Neural cell (in vitro differentiated cells): ENCODE data around the gene MED16. TPM values are rescaled to one million over a fixed set of nuclear protein-coding genes. Genes with fewer than 3 reads are reported as not detected.

ENCODE experiments used
- H2AFZ ChIP-seq: fragments of 200-600, 300-800 bp; sonication (generic), shearing (Covaris generic); 2 replicates; pipeline ENCODE4 v1.6.0; 2014; ENCODE audit warnings: low read depth, mild to moderate bottlenecking, antibody characterized with exemption, low read length, moderate library complexity
- H3F3A ChIP-seq: fragments of 200-600 bp; shearing (Covaris generic); 2 replicates; pipeline ENCODE4 v1.6.1; 2016; ENCODE audit warnings: mild to moderate bottlenecking, moderate library complexity, mixed read lengths, antibody characterized with exemption, low read length; ENCODE audit not compliant: insufficient read depth, poor library complexity, severe bottlenecking
- H3K27ac ChIP-seq: fragments of 200-600, 300-800 bp; sonication (generic), shearing (Covaris generic); 2 replicates; pipeline ENCODE4 v1.5.1; 2014; ENCODE audit warnings: mild to moderate bottlenecking, low read length, moderate library complexity
- H3K27me3 ChIP-seq: fragments of 300-800, 200-600 bp; sonication (generic), shearing (Covaris generic); 2 replicates; pipeline ENCODE4 v1.6.0; 2014; ENCODE audit warnings: mild to moderate bottlenecking, low read depth, low read length, moderate library complexity; ENCODE audit not compliant: insufficient read depth
- H3K36me3 ChIP-seq: fragments of 300-800, 200-600 bp; sonication (generic), shearing (Covaris generic); 2 replicates; pipeline ENCODE4 v1.5.1; 2014; ENCODE audit warnings: mild to moderate bottlenecking, antibody characterized with exemption, low read length, moderate library complexity; ENCODE audit not compliant: insufficient read depth
- H3K4me2 ChIP-seq: fragments of 300-800, 200-600 bp; sonication (generic), shearing (Covaris generic); 2 replicates; pipeline ENCODE4 v1.6.0; 2014; ENCODE audit warnings: mild to moderate bottlenecking, low read length
- H3K4me3 ChIP-seq: fragments of 300-800, 200-600 bp; sonication (generic), shearing (Covaris generic); 2 replicates; pipeline ENCODE4 v1.5.1; 2014; ENCODE audit warnings: mild to moderate bottlenecking, low read length, moderate library complexity
- H3K79me2 ChIP-seq: fragments of 200-600 bp; shearing (Covaris generic); replicated peaks from 2 replicates; pipeline ENCODE4 v1.6.0; 2014; ENCODE audit warnings: mild to moderate bottlenecking, low read length, moderate library complexity; ENCODE audit not compliant: insufficient read depth
- H3K9ac ChIP-seq: fragments of 300-800, 200-600 bp; sonication (generic), shearing (Covaris generic); 2 replicates; pipeline ENCODE4 v1.6.1; 2016; ENCODE audit warnings: mild to moderate bottlenecking, low read length, mixed read lengths
- H3K9me2 ChIP-seq: fragments of 200-600 bp; shearing (Covaris generic); 2 replicates; pipeline ENCODE4 v1.6.1; 2016; ENCODE audit warnings: mild to moderate bottlenecking, low read length, mixed read lengths; ENCODE audit not compliant: insufficient read depth
- H3K9me3 ChIP-seq: fragments of 200-600, 300-800 bp; sonication (generic), shearing (Covaris generic); 2 replicates; pipeline ENCODE4 v1.6.1; 2016; ENCODE audit warnings: mild to moderate bottlenecking, mixed run types, low read length, moderate library complexity, mixed read lengths
- H4K20me1 ChIP-seq: fragments of 200-600 bp; shearing (Covaris generic); 2 replicates; pipeline ENCODE4 v1.6.1; 2016; ENCODE audit warnings: mild to moderate bottlenecking, mixed run types; ENCODE audit not compliant: insufficient read depth
- CTCF ChIP-seq: fragments of 450-650 bp; IDR thresholded peaks from 2 replicates; pipeline ENCODE4 v1.5.1; 2014; ENCODE audit warnings: antibody characterized with exemption, mild to moderate bottlenecking, moderate library complexity; ENCODE audit not compliant: poor library complexity, severe bottlenecking
- EP300 ChIP-seq: fragments of 450-650 bp; conservative IDR thresholded peaks from 2 replicates; pipeline ENCODE4 v1.6.1; 2014; ENCODE audit warnings: antibody characterized with exemption, mild to moderate bottlenecking, moderate library complexity; ENCODE audit not compliant: poor library complexity, severe bottlenecking
- MXI1 ChIP-seq: fragments of 450-650 bp; conservative IDR thresholded peaks from 2 replicates; pipeline ENCODE4 v1.6.1; 2014; ENCODE audit warnings: antibody characterized with exemption, mild to moderate bottlenecking; ENCODE audit not compliant: poor library complexity, severe bottlenecking
- POLR2AphosphoS5 ChIP-seq: IDR thresholded peaks from 2 replicates; pipeline ENCODE4 v1.6.1; 2012
- RAD21 ChIP-seq: fragments of 450-650 bp; conservative IDR thresholded peaks from 2 replicates; pipeline ENCODE4 v1.6.1; 2014; ENCODE audit warnings: antibody characterized with exemption, mild to moderate bottlenecking, moderate library complexity
- REST ChIP-seq: IDR thresholded peaks from 2 replicates; pipeline ENCODE4 v1.6.1; 2012; ENCODE audit warnings: borderline replicate concordance
- SMC3 ChIP-seq: fragments of 450-650 bp; conservative IDR thresholded peaks from 2 replicates; pipeline ENCODE4 v1.6.1; 2014; ENCODE audit warnings: antibody characterized with exemption, mild to moderate bottlenecking, moderate library complexity; ENCODE audit not compliant: poor library complexity
- TAF1 ChIP-seq: IDR thresholded peaks from 2 replicates; pipeline ENCODE4 v1.6.1; 2012; ENCODE audit warnings: low read depth
- polyA plus RNA-seq: library from polyadenylated mRNA; depleted of rRNA; stranded (reverse); fragments of >200 nt; gene quantifications from 2 replicates; pipeline ENCODE4 v1.2.3, GENCODE V29; 2014

The MED16 gene
- polyA plus RNA-seq, 1 donor from 2014 or later: 13.3 TPM

- H3K9ac ChIP-seq: no peak overlapping the region
- no peak overlapping the region for H2AFZ ChIP-seq
- no peaks in the 10 kb centered on the region for H4K20me1 ChIP-seq
- H3K27me3 ChIP-seq: no peaks in the 10 kb centered on the region
- no peaks in the 10 kb centered on the region for H3K9me2 ChIP-seq
- H3K9me3 ChIP-seq: no peaks in the 10 kb centered on the region
- H3K36me3 ChIP-seq: no peaks in the 10 kb centered on the region
- TF ChIP-seq POLR2AphosphoS5 (no peak), RAD21 (no peak)
- no peak overlapping the region for H3K27ac ChIP-seq
- H3K4me2 ChIP-seq: no peak overlapping the region
- H3K4me3 ChIP-seq: no peak overlapping the region
- no peaks in the 10 kb centered on the region for H3F3A ChIP-seq
- H3K79me2 ChIP-seq: peaks cover 4% of the 10 kb centered on the region
Measured at GRCh38 chr19:904545-904944, 11.6 kb upstream of the MED16 start.

- H3K9ac ChIP-seq: no peak overlapping the region
- no peak for TF ChIP-seq TAF1
- TF ChIP-seq EP300: no peak
- no peak for TF ChIP-seq REST
- TF ChIP-seq MXI1: no peak
- no peak for TF ChIP-seq RAD21
- no peak for TF ChIP-seq SMC3
- no peak for TF ChIP-seq CTCF
- no peak for TF ChIP-seq POLR2AphosphoS5
- no peaks in the 10 kb centered on the region for H3K36me3 ChIP-seq
- H3K9me3 ChIP-seq: no peaks in the 10 kb centered on the region
- no peak overlapping the region for H2AFZ ChIP-seq
- H3K4me3 ChIP-seq: no peak overlapping the region
- no peaks in the 10 kb centered on the region for H3K27me3 ChIP-seq
- peak overlapping the region; percentile 31 for H3K27ac ChIP-seq
- no peak overlapping the region for H3K4me2 ChIP-seq
- no peaks in the 10 kb centered on the region for H4K20me1 ChIP-seq
- peaks cover 4% of the 10 kb centered on the region for H3K79me2 ChIP-seq
- H3F3A ChIP-seq: no peaks in the 10 kb centered on the region
- H3K9me2 ChIP-seq: no peaks in the 10 kb centered on the region
Measured at GRCh38 chr19:903266-903797, 10.3 kb upstream of the MED16 start.
